Stimulated activated CD4-positive, alpha-beta T cell treated with anti-CD3 and anti-CD28 coated beads, Interleukin-4, amount 100 ng/mL, for 24 hours (primary cell): ENCODE results near the gene CORO6.
A peak's percentile ranks its signal among the peaks of the same experiment; 100 is the strongest.

Experiments
- DNase-seq: peaks from one replicate; pipeline ENCODE4 v3.0.0-alpha.2; 2020

The CORO6 gene

DNA sequence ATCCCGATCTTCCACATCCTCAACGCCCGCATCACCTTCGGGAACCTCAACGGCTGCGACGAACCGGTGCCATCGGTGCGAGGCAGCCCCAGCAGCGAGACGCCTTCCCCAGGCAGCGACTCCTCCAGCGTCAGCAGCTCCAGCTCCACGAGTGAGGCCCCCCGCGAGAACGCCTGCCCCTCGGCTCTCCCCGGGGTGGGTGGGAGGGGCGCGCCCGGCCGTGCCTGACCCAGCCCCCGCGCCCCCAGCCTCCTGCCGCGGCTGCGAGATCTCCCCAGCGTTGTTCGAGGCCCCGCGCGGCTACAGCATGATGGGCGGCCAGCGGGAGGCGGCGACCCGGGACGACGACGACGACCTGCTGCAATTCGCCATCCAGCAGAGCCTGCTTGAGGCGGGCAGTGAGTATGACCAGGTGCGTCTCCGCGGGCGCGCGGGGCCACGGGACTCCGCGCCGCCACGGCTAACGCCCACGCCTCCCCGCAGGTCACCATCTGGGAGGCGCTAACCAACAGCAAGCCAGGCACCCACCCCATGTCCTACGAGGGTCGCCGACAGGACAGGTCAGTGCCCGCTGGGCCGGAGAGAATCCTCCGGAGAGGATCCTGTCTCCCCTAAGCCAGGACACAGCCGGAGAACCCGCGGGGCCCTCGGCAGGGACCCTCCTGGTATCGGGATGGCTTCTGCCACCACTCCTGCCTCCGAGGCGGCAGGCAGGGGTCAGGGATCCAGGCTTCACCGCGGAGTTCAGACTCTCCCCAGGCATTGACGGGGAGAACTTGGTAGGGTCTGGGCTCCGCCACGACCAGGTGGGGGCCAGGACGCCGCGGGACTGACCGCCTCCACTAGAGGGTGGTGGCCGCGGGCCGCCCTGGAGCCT, 10.1 kb downstream of the CORO6 start:
- no peak for DNase-seq

DNA sequence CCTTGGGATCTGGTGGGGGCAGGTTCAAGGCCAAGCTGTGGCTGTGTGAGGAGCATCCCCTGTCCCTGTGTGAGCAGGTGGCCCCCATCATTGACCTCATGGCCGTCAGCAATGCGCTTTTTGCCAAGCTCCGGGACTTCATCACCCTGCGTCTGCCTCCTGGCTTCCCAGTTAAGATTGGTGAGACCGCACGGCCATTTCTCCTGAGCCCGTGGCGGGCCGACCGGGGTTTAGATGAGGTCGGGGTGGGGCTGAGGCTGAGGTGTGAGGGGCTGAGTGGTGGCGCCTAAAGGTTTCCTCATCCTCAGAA, 10.7 kb downstream of the CORO6 start:
- DNase-seq = no peak

DNA sequence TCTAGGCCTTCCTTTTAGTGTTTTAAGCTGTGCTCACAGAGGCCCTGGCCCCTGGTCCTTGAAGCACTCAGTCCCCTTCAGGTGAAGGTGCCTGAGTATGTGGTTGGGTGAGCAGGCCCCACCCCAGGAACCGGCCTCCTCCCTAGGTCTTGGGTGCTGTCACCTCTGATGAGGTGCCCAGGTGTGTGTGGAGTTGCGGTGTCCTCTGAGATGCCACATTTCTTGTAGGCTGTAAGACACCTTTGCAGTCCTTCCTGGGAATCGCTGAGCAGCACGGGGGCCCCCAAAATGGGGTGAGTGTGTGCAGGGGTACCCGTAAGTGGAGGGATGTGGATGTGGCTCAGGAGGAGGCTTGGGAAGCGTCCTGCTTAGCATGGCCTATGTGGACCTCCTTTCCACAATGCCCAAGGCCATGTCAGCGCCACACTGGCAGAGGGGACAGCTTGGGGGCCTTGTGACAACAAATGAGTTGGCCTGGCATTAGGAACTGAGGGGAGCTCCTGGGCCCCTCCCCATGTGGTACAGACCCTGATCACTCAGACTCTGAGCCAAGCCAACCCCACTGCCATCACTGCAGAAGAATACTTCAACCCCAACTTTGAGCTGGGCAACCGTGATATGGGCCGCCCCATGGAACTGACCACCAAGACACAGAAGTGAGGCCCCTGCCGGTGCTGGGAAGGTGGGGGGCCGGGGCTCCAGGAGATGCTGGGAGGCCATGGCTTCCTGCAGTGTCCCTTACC, 11.2 kb downstream of the CORO6 start:
- no peak for DNase-seq

DNA sequence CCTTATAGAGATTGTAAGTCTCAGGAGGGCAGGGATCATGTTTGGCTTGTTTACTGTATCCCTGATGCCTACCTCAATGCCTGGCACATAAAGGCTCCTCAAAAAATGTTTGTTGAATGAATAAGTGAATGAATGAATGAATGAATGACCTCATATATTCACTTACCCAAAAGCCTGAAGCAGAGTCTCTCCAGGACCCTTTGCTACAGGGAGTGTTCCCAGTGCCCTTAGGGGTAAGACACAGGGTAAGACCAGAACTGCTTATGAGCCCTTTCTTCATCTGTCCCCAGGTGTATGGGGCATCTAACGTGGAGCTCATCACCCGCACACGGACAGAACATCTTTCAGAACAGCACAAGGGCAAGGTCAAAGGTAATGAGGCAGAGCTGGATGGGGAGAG, 12.3 kb downstream of the CORO6 start:
- no peak for DNase-seq

DNA sequence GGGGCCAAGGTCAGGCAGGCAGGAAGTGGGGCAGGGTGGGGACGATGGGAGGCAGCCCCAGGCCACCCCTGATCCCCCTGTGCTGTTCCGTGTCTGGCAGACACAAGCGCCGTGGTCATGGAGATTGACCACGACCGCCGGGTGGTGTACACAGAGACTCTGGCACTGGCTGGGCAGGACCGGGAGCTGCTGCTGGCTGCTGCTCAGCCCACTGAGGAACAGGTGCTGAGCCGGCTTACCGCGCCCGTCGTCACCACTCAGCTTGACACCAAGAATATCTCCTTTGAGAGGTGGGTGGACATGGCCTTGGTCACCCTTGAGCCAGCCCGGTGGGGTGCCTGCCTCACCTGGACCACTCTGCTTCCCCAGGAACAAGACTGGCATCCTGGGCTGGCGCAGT, 13.7 kb downstream of the CORO6 start:
- no peak for DNase-seq

DNA sequence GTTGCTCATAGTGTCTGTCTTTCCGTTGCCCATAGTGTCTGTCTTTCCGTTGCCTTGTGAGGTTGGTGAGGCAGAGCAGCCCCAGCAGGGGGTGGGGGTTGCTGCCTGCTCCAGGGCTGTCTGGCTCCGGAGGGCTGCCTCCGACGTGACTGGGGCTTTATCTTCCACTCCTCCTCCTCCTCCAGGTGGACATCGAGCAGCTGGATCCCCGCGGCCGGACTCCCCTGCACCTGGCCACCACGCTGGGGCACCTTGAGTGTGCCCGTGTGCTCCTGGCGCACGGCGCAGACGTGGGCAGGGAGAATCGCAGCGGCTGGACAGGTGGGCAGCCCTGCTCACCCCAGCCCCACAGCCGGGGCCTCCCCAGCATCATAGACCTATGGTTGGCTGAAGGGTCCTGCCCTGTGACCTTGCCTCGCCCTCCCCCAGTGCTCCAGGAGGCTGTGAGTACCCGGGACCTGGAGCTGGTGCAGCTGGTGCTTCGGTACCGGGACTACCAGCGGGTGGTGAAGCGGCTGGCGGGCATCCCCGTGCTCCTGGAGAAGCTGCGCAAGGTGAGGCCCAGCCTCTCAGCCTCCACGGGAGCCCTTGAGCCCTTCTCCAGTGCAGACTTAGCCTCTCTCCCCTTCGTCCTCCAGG, 15.0 kb downstream of the CORO6 start:
- DNase-seq = no peak

DNA sequence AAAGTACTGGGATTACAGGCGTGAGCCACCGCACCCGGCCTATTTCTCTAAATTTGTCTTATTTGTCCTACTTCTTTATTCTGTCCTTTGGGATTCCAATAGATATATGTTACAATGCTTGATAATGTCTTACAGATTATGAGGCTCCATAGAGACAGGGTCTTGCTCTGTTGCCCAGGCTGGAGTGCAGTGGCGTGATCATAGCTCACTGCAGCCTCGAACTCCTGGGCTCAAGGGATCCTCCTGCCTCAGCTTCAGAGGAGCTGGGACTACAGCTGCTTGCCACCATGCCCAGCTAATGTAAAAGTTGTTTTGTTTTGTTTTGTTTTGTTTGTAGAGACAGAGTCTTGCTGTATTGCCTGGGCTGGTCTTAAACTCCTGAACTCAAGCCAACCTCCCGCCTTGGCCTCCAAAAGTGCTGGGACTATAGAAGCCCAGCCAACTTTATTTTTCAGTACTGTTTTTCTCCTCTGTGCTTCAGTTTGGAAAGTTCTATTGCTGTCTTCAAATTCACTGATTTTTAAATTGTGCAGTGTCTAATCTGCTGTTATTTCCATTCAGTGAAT, 19.5 kb downstream of the CORO6 start:
- no peak for DNase-seq

DNA sequence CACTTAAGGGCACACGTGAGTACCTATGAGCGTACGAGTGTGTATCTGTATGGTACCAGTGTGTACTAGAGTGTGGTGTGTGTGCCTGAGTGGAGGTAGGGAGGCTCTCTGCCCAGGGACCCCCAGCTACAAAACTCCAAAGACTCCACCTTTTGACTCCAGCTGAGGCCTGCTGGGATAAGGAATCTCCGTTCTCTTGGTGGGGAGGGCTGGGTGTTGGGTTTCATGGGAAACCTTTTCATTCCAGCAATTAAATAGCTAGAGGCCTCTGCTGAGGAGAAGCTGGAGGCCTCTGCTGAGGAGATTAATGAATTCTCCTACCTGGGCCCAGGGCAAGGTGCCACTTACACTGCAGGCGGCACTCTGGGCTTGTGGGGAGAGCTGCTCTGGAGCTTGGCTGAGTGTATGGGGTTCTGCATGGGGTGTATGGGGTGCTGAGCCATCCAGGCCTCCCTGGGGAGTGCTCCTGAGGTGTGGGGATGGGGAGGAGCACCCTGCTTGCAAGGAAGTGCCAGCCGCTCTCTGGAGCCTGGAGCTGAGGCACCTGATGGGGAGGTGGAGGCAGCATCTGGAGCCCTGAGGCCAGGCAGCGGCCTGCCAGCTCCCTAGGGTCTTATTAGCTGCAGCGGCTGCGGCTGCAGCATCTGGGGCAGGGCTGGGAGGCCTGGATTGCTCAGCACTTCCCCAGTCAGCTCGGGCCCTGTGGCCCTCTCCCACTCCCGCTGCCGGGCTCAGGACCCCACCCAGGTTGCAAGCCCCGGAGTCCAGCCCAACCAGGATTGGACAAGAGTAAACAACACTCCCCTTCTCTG, 25.1 kb downstream of the CORO6 start:
- DNase-seq = no peak

DNA sequence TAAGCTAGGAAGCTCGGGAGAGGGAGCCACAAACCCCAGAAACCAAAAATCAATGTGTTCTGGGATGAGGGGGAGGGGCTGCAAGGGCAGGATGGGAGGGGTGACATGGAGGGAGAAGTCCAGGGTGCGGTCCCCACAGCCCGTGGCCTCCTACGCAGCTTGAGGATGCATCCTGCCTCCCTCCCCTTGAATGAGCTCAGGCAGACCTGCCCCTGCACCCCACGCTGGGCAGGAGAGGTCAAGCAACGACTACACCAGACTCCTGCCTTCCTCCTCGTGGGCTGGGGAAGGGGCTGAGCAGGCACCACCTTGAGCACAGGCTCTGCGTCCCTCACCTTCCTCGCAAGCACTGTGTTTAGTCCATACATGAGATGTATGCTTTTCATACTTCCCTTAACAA, 25.9 kb downstream of the CORO6 start:
- no peak for DNase-seq

DNA sequence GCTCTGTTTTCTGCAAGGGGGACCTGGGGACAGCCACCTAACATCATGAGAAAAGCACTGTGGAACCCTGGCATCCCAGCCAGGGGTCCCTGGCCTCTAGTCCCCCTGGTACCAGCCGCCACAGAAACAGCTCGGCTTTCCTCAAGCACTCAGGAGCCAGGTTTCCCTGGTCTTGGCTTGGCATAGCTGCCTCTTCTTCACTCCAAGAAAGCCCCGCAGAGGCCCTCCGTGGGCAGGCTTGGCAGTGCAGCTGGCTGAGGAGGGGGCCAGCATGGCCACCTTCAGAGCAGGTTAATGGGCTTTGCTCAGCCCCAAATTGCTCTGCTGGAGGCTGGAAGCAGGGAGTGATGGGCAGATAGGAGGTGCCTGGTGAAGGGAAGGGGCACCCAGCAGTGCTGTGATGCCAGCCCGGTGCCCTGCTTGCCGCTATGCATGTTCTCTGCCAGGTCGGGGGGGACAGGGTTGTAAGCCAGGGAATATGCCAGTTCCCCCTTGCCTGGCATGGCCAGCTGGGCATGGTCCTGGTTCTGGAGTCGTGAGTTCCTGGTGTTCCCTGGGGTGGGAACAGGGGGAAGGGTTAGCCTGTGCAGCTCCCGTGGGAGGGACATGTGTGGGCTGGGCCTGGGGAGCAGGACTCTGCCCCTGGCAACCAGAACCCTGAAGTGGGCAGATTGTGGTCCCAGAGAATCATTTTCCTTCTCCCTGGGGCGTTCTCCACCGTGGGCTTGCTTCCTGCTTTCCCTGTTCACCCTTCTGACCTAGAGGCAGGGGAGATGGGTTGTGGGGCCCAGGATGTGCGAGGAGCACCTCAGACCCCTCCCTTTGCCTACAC, 26.6 kb downstream of the CORO6 start:
- no peak for DNase-seq

DNA sequence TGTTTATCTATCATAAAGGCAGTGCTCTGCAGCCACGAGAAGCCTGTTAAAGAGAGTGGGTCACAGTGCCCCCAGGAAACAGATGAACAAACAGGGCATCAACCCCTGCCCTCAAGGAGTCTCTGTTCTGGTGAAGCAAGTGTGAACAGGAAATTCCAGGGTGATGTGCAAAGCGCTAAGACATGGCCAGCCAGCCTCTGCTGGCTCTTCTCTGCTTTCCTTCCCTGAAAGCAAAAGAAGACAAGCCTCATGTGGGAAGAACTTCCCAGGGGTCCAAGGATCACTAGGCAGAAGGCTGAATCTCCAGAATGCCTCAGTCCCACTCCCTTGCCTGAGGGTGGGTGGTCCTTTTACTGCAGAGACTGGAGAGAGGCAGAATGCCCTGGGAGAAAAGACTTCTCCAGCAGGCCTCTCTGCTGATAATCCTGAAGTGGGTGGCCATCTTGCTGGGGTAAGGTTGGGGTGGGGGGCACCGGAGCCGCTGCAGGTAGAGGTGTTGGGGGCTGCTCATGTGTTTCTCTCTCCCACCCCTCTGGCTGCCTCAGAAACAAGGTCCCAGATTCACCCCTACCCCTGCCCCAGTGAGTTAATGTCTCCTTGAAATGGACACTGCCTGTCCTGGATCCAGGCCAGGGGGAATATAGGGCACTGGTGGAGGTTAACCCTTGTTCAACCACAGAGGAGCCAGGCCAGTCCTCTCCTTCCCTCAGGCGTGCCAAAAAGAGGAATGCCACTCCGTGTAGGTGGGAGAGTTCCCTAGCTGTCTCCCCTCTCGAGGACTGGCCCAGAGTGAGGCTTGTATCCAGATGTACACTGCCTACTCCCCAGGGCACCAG, 27.4 kb downstream of the CORO6 start:
- DNase-seq = no peak

DNA sequence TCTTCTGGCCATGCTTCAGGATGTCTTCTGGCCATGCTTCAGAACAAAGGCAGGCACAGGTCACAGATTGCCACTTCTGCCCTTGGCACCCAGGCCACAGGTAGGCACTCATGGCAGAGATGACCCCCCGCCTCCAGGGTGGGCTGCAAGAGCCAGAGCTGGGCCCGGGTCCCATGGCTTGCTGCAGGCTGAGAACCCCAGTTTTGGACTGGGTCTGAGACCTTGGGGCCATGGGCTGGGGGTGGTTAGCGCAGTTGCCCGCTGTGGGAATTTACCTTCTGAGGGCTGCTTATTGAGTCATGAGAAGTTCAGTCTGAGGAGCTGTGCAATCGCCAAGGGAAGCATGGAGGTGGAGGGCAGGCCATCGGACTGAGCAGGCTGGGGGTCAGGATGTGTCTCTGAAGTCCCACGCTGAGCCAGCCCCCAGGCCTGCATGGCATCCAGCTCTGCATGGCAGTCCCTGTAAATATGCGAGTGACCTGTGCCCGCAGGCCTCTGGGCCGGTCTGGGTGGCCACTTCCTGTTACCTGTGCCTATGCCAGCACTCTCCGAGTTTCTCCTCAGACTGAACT, 28.1 kb downstream of the CORO6 start:
- no peak for DNase-seq

DNA sequence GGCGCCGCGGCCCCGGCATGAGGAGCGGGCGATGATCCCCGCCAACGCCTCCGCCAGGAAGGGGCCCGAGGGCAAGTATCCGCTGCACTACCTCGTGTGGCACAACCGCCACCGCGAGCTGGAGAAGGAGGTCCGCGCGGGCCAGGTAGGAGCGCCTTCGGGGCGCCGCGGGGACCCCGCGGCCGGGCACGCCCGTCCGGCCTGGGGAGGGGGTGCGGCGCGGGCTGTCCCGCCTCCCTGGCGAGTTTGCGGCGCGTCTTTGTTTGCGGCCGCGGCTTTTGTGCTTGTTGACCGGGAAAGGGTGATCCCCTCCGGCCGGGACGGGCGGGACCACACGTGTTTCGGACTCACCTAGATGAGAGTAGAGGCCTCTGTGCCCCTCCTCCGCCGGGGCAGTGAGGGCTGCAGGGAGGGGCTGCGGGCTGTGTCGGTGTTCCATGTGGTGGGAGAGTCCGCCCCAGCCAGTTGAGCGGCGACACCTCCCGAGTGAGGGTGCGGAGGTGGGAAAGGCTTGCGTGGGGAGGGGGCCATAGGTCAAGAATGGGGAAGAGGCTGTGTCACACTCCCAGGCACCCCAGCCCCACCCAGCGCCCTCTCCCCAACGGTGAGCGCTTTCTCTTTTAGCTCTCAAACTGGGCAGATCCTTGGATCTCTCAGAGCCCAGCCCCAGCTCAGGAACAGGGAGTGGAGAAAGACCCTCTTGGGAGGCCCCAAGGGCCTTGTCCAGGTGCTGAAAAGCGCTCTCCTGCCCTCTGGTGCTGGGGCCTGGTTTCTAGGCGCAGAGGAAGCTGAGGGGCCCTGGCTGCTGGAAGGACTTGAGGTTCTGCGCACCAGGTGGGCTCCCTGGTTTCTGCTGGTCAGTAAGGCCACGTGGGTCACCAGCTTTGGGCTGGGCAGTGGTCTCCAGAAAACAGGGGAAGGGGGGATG, 28.9 kb downstream of the CORO6 start:
- peak; percentile 33 for DNase-seq

DNA sequence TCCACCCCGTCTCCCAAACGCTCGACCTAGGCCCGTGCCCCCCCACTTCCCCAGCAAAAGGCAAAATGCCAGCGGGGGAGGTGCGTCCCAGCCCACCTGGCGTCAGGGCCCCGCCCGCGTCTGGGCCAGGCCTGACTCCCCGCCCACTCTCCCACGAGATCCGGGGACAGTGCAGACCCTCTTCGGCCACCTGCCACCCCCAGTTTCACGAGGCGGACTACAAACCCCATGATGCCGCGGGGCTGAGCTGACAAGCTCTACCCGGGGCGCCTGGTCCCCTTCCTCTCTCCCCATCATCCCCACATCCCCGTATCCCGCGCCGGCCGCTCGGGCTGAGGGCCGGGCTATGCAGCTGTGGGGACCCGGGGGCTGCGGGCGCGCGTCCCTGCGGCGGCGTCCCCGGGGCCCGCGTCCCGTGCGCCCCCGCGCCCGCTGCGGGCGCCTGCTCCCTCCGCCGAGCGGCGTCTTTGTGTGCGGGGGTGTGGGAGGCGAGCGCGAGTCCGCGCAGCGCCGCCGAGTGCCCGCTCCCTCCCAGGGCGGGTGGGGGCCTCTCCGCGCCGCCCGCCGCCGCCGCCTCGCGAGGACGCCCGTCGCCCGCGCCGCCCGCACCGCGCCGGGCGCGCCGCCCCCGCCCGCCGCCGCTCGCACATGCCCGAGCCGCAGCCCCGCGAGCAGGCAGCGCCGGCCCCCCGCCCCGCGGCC, 29.7 kb downstream of the CORO6 start, which contains the start of gene ANKRD13B:
Gene ANKRD13B, plus strand, starts transcription at position 283 of the 702 bp plus-strand sequence. CDS start 490 bp downstream, outside the sequence.
- peak; percentile 47 for DNase-seq

DNA sequence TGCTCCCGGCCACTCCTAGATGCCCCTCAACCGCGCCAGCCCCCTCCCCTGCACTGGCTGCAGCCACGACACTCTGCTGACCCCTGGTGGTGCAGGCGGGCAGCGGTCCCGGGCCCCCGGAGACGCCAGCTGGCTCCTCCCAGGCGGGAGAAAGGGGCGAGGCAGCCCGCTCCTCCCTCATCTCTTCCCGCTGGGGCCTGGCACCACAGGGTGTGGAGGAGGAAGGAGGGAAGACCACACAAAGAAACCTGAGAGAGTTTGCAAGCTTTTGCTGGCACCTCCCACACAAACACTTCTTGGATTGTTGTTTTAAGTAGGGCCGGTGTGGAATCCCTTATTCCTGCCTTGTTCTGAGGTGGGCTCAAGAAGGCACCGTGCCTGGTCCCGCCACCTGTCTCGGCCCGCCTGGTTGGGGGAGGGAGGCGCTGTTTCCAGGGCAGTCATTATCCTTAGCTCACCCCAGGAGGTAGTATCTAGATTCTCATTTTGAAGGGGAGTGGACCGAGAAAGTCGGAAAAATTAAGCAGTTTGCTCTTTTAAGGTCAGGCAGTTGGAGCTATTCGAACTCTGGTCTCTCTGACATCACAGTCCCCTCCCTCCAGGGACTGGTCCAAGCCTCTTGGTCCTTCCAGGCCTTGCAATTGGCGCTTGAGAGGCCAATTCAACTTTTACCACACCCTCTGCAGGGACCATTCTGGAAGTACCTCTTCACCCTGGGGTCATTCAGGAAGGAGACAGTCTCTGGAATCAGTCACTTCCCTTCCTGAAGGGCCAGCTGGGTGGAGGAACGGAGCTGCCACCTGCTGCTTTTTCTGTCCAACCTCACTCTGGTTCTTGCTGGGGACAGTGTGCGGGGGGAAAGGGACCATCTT, 30.7 kb downstream of the CORO6 start:
- DNase-seq = peak; percentile 84

DNA sequence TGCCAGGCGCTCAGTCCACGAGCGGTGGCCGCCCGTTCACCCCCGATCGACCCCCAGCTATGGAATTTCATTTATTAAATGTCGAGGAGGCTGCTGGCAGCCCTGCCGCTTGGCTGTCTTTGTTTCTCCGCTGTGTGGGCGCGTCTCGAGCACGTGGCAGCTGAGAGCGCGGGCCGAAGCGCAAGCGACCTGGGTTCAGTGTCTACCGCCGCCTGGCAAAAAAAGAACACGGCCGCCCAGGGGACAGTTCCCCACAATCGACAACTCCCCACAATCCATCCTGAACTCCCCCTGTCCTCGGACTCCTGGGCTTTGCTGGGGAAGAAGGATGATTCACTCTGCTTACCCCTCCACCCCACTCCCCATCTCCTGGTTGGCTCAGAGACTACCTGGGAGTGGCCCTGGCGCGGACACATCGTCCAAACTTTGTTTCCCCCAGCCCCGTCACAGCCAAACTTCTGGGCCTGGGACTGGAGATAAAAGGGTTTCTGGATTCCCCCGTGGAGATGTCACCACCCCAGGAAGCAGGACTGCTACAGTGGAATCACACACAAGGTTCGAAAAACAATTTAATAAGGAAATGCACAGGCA, 31.5 kb downstream of the CORO6 start:
- DNase-seq = peak; percentile 43
